ENCODE results near the gene ACOX1. TPM values are rescaled to one million over a fixed set of nuclear protein-coding genes. Genes with fewer than 3 reads are reported as not detected.

Gene ACOX1
- polyA plus RNA-seq, 1 of the 3 experiments (the other 2 are of a cell fraction), result 21.5 TPM

DNA sequence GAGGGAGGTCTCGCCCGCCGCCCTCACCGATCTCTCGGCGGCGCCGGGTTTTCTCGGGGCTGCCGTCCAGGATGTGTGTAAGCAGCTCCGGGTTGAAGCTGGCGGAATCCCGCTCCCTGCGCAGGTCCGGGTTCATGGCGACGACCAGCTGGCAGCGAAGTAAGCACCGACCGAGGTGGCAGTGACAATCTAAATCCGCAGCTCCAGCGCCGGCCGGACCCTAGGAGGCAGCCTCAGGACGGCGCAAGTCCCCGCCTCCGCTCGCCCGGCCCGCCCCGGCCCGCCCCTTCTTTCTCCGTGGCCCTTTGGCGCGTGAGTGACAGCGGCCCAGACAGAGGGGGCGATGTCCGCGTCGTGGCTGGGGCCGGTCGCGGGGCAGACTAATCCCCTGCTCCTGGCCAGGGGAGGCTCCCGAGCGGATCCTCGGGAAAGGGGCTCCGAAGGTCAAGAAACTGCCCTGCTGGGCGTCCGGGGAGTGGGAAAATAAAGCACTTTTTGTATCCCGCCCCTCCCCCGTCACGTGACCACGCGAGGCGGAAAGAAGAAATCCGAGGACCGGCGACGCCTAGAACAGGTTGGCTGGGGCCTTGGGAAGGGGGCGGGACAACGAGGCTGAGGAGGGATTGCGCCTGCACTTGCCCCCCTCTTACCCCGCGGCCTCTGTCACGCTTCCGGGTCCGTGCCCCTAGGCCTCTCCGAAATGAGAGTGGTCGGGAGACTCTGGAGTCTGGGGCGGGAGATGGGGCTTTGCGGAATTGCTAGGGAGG lies at the start of gene ACOX1, which contains the start of gene TEN1 (continued):
- TF ChIP-seq, protein P1, sequence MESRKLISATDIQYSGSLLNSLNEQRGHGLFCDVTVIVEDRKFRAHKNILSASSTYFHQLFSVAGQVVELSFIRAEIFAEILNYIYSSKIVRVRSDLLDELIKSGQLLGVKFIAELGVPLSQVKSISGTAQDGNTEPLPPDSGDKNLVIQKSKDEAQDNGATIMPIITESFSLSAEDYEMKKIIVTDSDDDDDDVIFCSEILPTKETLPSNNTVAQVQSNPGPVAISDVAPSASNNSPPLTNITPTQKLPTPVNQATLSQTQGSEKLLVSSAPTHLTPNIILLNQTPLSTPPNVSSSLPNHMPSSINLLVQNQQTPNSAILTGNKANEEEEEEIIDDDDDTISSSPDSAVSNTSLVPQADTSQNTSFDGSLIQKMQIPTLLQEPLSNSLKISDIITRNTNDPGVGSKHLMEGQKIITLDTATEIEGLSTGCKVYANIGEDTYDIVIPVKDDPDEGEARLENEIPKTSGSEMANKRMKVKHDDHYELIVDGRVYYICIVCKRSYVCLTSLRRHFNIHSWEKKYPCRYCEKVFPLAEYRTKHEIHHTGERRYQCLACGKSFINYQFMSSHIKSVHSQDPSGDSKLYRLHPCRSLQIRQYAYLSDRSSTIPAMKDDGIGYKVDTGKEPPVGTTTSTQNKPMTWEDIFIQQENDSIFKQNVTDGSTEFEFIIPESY (IDR thresholded peaks at IDR 0.05; ENCODE audit: borderline replicate concordance, low read depth), result no peak
- TF ChIP-seq RCOR1 (IDR thresholded peaks at IDR 0.05; ENCODE audit: low read length) (no peak), SMC3 (IDR thresholded peaks at IDR 0.05; ENCODE audit: low read depth, low read length) (no peak), CHD2 (IDR thresholded peaks at IDR 0.05; ENCODE audit: low read length, partially characterized antibody) (peak; percentile 55), YY1 (IDR thresholded peaks at IDR 0.05; ENCODE audit: low read depth) (peak; percentile 86; the same call in 1 of the 2 replicates), FOXJ3 (CRISPR knock-in tag; IDR thresholded peaks at IDR 0.05) (no peak; the same call in 1 of the 2 replicates), POLR2AphosphoS5 (IDR thresholded peaks at IDR 0.05; ENCODE audit: low read depth, low read length) (peak; percentile 98), SIN3A (IDR thresholded peaks at IDR 0.05; ENCODE audit: borderline replicate concordance, low read depth, low read length) (peak; percentile 92), TAF1 (IDR thresholded peaks at IDR 0.05; ENCODE audit: borderline replicate concordance, low read depth, low read length) (peak; percentile 94), ELF1 (IDR thresholded peaks at IDR 0.05) (peak; percentile 99), NFIC (IDR thresholded peaks at IDR 0.05; ENCODE audit: borderline replicate concordance) (0 out of 2 replicates have a peak, but pooled peaks have one; percentile 27), RXRA (IDR thresholded peaks at IDR 0.05; ENCODE audit: borderline replicate concordance, low read depth) (no peak), FOXM1 (IDR thresholded peaks at IDR 0.05; ENCODE audit: low read depth) (no peak), TCF12 (IDR thresholded peaks at IDR 0.05) (peak; percentile 21; the same call in 1 of the 2 replicates)

DNA sequence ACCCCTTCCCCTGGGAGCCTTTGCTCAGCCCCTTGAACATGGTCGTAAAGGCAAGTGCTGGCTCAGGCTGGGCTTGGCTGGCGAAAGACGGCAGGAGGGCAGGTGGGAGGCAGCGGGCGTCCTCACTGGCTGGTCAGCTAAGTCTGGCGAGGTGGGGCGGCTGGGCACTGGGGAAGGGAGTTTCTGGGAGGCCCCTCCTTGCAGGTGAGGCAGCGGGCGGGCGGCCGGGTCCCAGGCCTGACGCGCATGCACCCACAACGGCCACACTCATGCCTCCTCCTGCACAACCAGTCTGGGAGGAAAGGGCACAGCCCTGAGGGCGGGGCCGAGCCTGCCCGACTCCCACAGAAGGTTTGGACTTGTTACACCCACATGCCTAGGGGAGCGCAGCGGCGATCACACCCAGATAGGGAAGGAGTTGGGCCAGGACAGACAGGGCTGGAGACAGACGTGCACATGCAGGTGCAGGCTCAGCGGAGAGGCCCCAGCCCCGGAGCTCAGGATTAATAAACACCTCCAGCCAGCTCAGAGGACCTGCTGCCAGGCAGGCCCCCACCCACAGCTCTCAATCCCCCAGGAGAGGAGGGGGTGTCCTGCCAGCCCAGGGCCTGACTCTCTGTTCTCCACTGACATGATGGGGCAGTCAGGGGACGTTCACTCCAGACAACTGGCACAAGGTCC lies 48.3 kb upstream of the ACOX1 start, which contains the start of gene EVPL:
EVPL (minus strand) TSS at position 148 of the 681 bp plus-strand sequence; CDS start at position 40, 108 bp downstream.
- H4K20me1 ChIP-seq (ENCODE audit: insufficient read depth), result no peaks in the 10 kb centered on the region
- peaks cover 9 to 13% of the 10 kb centered on the region in 2 experiments; a peak in 3 of 4 replicates for H3K4me1 ChIP-seq (ENCODE audit: control insufficient read depth in 1 of 2, insufficient read depth in 2 of 2, low read depth in 1 of 2, low read length in 1 of 2)
- no peak within 1 kb of the TSS for H3K9ac ChIP-seq
- POLR2A ChIA-PET, result interaction anchor here (0.6 kb wide), 1 partner anchor 9 kb away, joined by 7 read pairs; no protein-coding TSS in a partner anchor
- no peak for DNase-seq
- no peaks in the 10 kb centered on the region for H3K9me2 ChIP-seq
- no peak within 1 kb of the TSS for H2AFZ ChIP-seq (ENCODE audit: low read depth)
- H3K4me3 ChIP-seq (ENCODE audit: low read depth in 2 of 2, low read length in 1 of 2), result no peak within 1 kb of the TSS
- no peaks in the 10 kb centered on the region for H3K36me3 ChIP-seq (replicated peaks in 1 of 2; ENCODE audit: control insufficient read depth in 1 of 2, insufficient read depth in 2 of 2, low read length in 1 of 2)
- H3K27ac ChIP-seq (ENCODE audit: low read depth in 2 of 2, low read length in 1 of 2), result no peak within 1 kb of the TSS
- peaks cover 9% of the 10 kb centered on the region for H3F3A ChIP-seq (replicated peaks; ENCODE audit: insufficient read depth)
- no peaks in the 10 kb centered on the region for H3K79me2 ChIP-seq (ENCODE audit: insufficient read depth)
- no peaks in the 10 kb centered on the region for H3K9me3 ChIP-seq
- WGBS (ENCODE audit: low lambda C conversion rate), result 89% methylated on average over 23 of the region's 24 CpGs
- CTCF ChIA-PET, result interaction anchor here (1.1 to 13.5 kb wide), 4 partner anchors 10 to 252 kb away, joined by 3 to 133 read pairs (median 4); no protein-coding TSS in a partner anchor
- H3K4me2 ChIP-seq, result no peak within 1 kb of the TSS
- no peaks in the 10 kb centered on the region for H3K27me3 ChIP-seq (ENCODE audit: insufficient read depth)
- no peak for TF ChIP-seq RAD21 (IDR thresholded peaks at IDR 0.05; ENCODE audit: low read length)
- no peak for TF ChIP-seq TAF1 (IDR thresholded peaks at IDR 0.05; ENCODE audit: borderline replicate concordance, low read depth, low read length)
- no peak for TF ChIP-seq FOXJ3 (CRISPR knock-in tag; IDR thresholded peaks at IDR 0.05)
- TF ChIP-seq, protein P2, sequence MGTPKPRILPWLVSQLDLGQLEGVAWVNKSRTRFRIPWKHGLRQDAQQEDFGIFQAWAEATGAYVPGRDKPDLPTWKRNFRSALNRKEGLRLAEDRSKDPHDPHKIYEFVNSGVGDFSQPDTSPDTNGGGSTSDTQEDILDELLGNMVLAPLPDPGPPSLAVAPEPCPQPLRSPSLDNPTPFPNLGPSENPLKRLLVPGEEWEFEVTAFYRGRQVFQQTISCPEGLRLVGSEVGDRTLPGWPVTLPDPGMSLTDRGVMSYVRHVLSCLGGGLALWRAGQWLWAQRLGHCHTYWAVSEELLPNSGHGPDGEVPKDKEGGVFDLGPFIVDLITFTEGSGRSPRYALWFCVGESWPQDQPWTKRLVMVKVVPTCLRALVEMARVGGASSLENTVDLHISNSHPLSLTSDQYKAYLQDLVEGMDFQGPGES (IDR thresholded peaks at IDR 0.05; ENCODE audit: low read depth, low read length), result no peak
- TF ChIP-seq, protein P3, sequence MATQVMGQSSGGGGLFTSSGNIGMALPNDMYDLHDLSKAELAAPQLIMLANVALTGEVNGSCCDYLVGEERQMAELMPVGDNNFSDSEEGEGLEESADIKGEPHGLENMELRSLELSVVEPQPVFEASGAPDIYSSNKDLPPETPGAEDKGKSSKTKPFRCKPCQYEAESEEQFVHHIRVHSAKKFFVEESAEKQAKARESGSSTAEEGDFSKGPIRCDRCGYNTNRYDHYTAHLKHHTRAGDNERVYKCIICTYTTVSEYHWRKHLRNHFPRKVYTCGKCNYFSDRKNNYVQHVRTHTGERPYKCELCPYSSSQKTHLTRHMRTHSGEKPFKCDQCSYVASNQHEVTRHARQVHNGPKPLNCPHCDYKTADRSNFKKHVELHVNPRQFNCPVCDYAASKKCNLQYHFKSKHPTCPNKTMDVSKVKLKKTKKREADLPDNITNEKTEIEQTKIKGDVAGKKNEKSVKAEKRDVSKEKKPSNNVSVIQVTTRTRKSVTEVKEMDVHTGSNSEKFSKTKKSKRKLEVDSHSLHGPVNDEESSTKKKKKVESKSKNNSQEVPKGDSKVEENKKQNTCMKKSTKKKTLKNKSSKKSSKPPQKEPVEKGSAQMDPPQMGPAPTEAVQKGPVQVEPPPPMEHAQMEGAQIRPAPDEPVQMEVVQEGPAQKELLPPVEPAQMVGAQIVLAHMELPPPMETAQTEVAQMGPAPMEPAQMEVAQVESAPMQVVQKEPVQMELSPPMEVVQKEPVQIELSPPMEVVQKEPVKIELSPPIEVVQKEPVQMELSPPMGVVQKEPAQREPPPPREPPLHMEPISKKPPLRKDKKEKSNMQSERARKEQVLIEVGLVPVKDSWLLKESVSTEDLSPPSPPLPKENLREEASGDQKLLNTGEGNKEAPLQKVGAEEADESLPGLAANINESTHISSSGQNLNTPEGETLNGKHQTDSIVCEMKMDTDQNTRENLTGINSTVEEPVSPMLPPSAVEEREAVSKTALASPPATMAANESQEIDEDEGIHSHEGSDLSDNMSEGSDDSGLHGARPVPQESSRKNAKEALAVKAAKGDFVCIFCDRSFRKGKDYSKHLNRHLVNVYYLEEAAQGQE (IDR thresholded peaks at IDR 0.05; ENCODE audit: low read depth, low read length), result no peak
- no peak for TF ChIP-seq RFX5 (IDR thresholded peaks at IDR 0.05; ENCODE audit: low read length)
- TF ChIP-seq JUND (IDR thresholded peaks at IDR 0.05), result no peak
- TF ChIP-seq EP300 (IDR thresholded peaks at IDR 0.05; ENCODE audit: borderline replicate concordance in 1 of 2, low read depth in 1 of 2, low read length in 1 of 2), result no peak
- no peak for TF ChIP-seq YY1 (IDR thresholded peaks at IDR 0.05; ENCODE audit: low read depth)
- TF ChIP-seq, protein P4, sequence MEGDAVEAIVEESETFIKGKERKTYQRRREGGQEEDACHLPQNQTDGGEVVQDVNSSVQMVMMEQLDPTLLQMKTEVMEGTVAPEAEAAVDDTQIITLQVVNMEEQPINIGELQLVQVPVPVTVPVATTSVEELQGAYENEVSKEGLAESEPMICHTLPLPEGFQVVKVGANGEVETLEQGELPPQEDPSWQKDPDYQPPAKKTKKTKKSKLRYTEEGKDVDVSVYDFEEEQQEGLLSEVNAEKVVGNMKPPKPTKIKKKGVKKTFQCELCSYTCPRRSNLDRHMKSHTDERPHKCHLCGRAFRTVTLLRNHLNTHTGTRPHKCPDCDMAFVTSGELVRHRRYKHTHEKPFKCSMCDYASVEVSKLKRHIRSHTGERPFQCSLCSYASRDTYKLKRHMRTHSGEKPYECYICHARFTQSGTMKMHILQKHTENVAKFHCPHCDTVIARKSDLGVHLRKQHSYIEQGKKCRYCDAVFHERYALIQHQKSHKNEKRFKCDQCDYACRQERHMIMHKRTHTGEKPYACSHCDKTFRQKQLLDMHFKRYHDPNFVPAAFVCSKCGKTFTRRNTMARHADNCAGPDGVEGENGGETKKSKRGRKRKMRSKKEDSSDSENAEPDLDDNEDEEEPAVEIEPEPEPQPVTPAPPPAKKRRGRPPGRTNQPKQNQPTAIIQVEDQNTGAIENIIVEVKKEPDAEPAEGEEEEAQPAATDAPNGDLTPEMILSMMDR (IDR thresholded peaks at IDR 0.05), result no peak

Measured in SK-N-SH (cell line).